Thoracic aorta (tissue), 2 donors: ENCODE data around the gene QARS1. TPM values are rescaled to one million over a fixed set of nuclear protein-coding genes. Genes with fewer than 3 reads are reported as not detected.

Source experiments
- ATAC-seq: fragments of 150-250 bp; one replicate; pipeline ENCODE4 v1.8.0; 2017; ENCODE audit warnings: low read depth; ENCODE audit not compliant: insufficient number of reproducible peaks, low FRiP score
- DNase-seq: peaks from one replicate; pipeline ENCODE4 v3.0.0-alpha.2; 2020; ENCODE audit warnings: low spot score
- H3K27ac ChIP-seq, 2 donors: fragments of 200-600 bp; sonication (generic); 1 replicate in 1 of 2; 2 replicates in 1 of 2; pipeline ENCODE4 v1.5.1; 2016; ENCODE audit warnings: mild to moderate bottlenecking in 2 of 2, moderate library complexity in 2 of 2
- H3K27me3 ChIP-seq: fragments of 200-600 bp; sonication (generic); replicated peaks from 2 replicates; pipeline ENCODE4 v1.6.0; 2016; ENCODE audit warnings: mild to moderate bottlenecking; ENCODE audit not compliant: insufficient read depth
- H3K36me3 ChIP-seq: fragments of 200-600 bp; sonication (generic); one replicate; pipeline ENCODE4 v1.5.1; 2016
- H3K4me1 ChIP-seq, 2 donors: fragments of 200-600 bp; sonication (generic); 1 replicate in 1 of 2; 2 replicates in 1 of 2; pipeline versions ENCODE4 v1.5.1 to v1.6.0; 2016; ENCODE audit warnings: low read depth in 2 of 2, mild to moderate bottlenecking in 1 of 2; ENCODE audit not compliant: control insufficient read depth in 1 of 2
- H3K4me3 ChIP-seq: fragments of 200-600 bp; sonication (generic); 2 replicates; pipeline ENCODE4 v1.5.1; 2016; ENCODE audit warnings: mild to moderate bottlenecking
- H3K9me3 ChIP-seq: fragments of 200-600 bp; sonication (generic); 2 replicates; pipeline ENCODE4 v1.5.1; 2016
- CTCF ChIP-seq: fragments of 200-600 bp; sonication (generic); IDR thresholded peaks from one replicate; pipeline ENCODE4 v1.5.1; 2019; ENCODE audit warnings: antibody characterized with exemption
- total RNA-seq, 2 donors: library from RNA; depleted of rRNA; stranded (reverse); fragments of >200 nt; gene quantifications; one replicate each; pipeline versions ENCODE4 v1.1.0 to v1.2.3, GENCODE V29; 2016

The QARS1 gene
- total RNA-seq, 2 donors from 2014 or later: 143 to 179 TPM

- H3K4me1 ChIP-seq: peaks cover 14 to 24% of the 10 kb centered on the region in 2 donors
- TF ChIP-seq CTCF: no peak
- no peaks in the 10 kb centered on the region for H3K27me3 ChIP-seq
- ATAC-seq (no peak), DNase-seq (no peak)
- H3K9me3 ChIP-seq: no peaks in the 10 kb centered on the region
- H3K27ac ChIP-seq: no peak overlapping the region
- no peak overlapping the region for H3K4me3 ChIP-seq
- H3K36me3 ChIP-seq: peaks cover 3% of the 10 kb centered on the region
Measured at GRCh38 chr3:49135499-49135898, 30.9 kb upstream of the QARS1 start.

GRCh38 chr3:49134471-49135265, 30.1 kb upstream of the QARS1 start:
- no peak for ATAC-seq
- TF ChIP-seq CTCF: no peak
- no peak for DNase-seq
- Histone ChIP-seq H3K27me3 (no peaks in the 10 kb centered on the region), H3K9me3 (no peaks in the 10 kb centered on the region), H3K27ac (no peak overlapping the region), H3K36me3 (peaks cover 11% of the 10 kb centered on the region), H3K4me1 (peaks cover 14 to 32% of the 10 kb centered on the region in 2 donors), H3K4me3 (peak overlapping the region; percentile 84)

- Histone ChIP-seq H3K9me3 (no peaks in the 10 kb centered on the region), H3K27ac (peak overlapping the region; percentile 88 to 94), H3K4me3 (peak overlapping the region; percentile 84), H3K36me3 (peaks cover 17% of the 10 kb centered on the region), H3K4me1 (peaks cover 14 to 41% of the 10 kb centered on the region in 2 donors), H3K27me3 (no peaks in the 10 kb centered on the region)
- TF ChIP-seq CTCF: no peak
- ATAC-seq (peak; percentile 96), DNase-seq (peak; percentile 34)
Measured at GRCh38 chr3:49133226-49133951, 28.8 kb upstream of the QARS1 start.

- DNase-seq (no peak), ATAC-seq (peak; percentile 51)
- no peaks in the 10 kb centered on the region for H3K27me3 ChIP-seq
- TF ChIP-seq CTCF: no peak
- H3K36me3 ChIP-seq: peaks cover 22% of the 10 kb centered on the region
- peaks cover 14 to 41% of the 10 kb centered on the region in 2 donors for H3K4me1 ChIP-seq
- H3K4me3 ChIP-seq: peak within 1 kb of the TSS; percentile 84
- H3K9me3 ChIP-seq: no peaks in the 10 kb centered on the region
- peak within 1 kb of the TSS; percentile 88 to 94 for H3K27ac ChIP-seq
Measured at GRCh38 chr3:49132437-49133225, 28.1 kb upstream of the QARS1 start, which contains the start of gene LAMB2. TSS of gene LAMB2 (minus strand) at chr3:49133050. CDS start at chr3:49132867, 183 bp downstream.
